WTC11 (cell line): ENCODE results near the gene ZFYVE28. TPM values are rescaled to one million over a fixed set of nuclear protein-coding genes. Genes with fewer than 3 reads are reported as not detected.

ENCODE experiments used
- ATAC-seq: fragments of 200-7000 bp; cut with Tn5 transposase; 2 replicates; pipeline ENCODE4 v1.10.0; 2021; ENCODE audit warnings: mild to moderate bottlenecking, moderate library complexity
- CTCF ChIA-PET: fragments of 300-600 bp; sonication (Branson Sonifier 250); formaldehyde crosslinking; loops from one replicate; lab custom pipeline; 2021; ENCODE audit warnings: antibody characterized with exemption; lab: Charles Lee
- POLR2A ChIA-PET: fragments of 350-600 bp; sonication (Branson Sonifier 250); formaldehyde crosslinking; loops from one replicate; lab custom pipeline; 2021; ENCODE audit warnings: antibody characterized with exemption; lab: Charles Lee
- DNase-seq: peaks from one replicate; pipeline ENCODE4 v3.0.0; 2021; ENCODE audit warnings: low spot score
- H3K27ac Mint-ChIP-seq: 2 replicates; pipeline ENCODE4 v1.8.0; 2021; ENCODE audit warnings: mixed read lengths
- H3K27me3 Mint-ChIP-seq: 2 replicates; pipeline ENCODE4 v1.8.0; 2021; ENCODE audit warnings: low read depth, mild to moderate bottlenecking, moderate library complexity, mixed read lengths
- H3K36me3 Mint-ChIP-seq: 2 replicates; pipeline ENCODE4 v1.8.0; 2021; ENCODE audit warnings: mixed read lengths
- H3K4me1 Mint-ChIP-seq: 2 replicates; pipeline ENCODE4 v1.8.0; 2022; ENCODE audit warnings: mixed read lengths
- H3K4me3 Mint-ChIP-seq: 2 replicates; pipeline ENCODE4 v1.8.0; 2021; ENCODE audit warnings: mild to moderate bottlenecking, moderate library complexity, mixed read lengths
- H3K9me3 Mint-ChIP-seq: 2 replicates; pipeline ENCODE4 v1.8.0; 2021; ENCODE audit warnings: mixed read lengths
- CREM ChIP-seq: sonication (generic); formaldehyde crosslinking; IDR thresholded peaks from 2 replicates; pipeline ENCODE4 v1.8.1; 2022; ENCODE audit warnings: mild to moderate bottlenecking, missing genetic modification reagents, moderate library complexity
- IRF2 ChIP-seq: sonication (generic); formaldehyde crosslinking; IDR thresholded peaks from 2 replicates; pipeline ENCODE4 v1.8.0; 2022; ENCODE audit warnings: low read depth, missing genetic modification reagents, borderline replicate concordance
- KAT7 ChIP-seq: sonication (generic); formaldehyde crosslinking; IDR thresholded peaks from 2 replicates; pipeline ENCODE4 v1.8.1; 2023; ENCODE audit warnings: missing genetic modification reagents, mild to moderate bottlenecking, borderline replicate concordance
- MYBL2 ChIP-seq: sonication (generic); formaldehyde crosslinking; IDR thresholded peaks from 2 replicates; pipeline ENCODE4 v1.8.1; 2023; ENCODE audit warnings: mild to moderate bottlenecking, moderate library complexity, missing genetic modification reagents
- NFYB ChIP-seq: sonication (generic); formaldehyde crosslinking; conservative IDR thresholded peaks from 2 replicates; pipeline ENCODE4 v1.8.0; 2022; ENCODE audit warnings: low read depth, missing genetic modification reagents
- SMAD4 ChIP-seq: sonication (generic); formaldehyde crosslinking; IDR thresholded peaks from 2 replicates; pipeline ENCODE4 v1.8.0; 2022; ENCODE audit warnings: mild to moderate bottlenecking, missing genetic modification reagents
- SP1 ChIP-seq: sonication (generic); formaldehyde crosslinking; conservative IDR thresholded peaks from 2 replicates; pipeline ENCODE4 v1.8.1; 2022; ENCODE audit warnings: missing genetic modification reagents
- TEAD1 ChIP-seq: sonication (generic); formaldehyde crosslinking; IDR thresholded peaks from 2 replicates; pipeline ENCODE4 v1.8.0; 2022; ENCODE audit warnings: mild to moderate bottlenecking, missing genetic modification reagents
- TP53 ChIP-seq: sonication (generic); formaldehyde crosslinking; IDR thresholded peaks from 2 replicates; pipeline ENCODE4 v1.8.1; 2023; ENCODE audit warnings: mild to moderate bottlenecking, missing genetic modification reagents
- ZNF121 ChIP-seq: sonication (generic); formaldehyde crosslinking; IDR thresholded peaks from 2 replicates; pipeline ENCODE4 v1.8.0; 2023; ENCODE audit warnings: missing genetic modification reagents
- ZNF138 ChIP-seq: sonication (generic); formaldehyde crosslinking; conservative IDR thresholded peaks from 2 replicates; pipeline ENCODE4 v1.8.1; 2022; ENCODE audit warnings: mild to moderate bottlenecking, moderate library complexity, missing genetic modification reagents
- ZNF232 ChIP-seq: sonication (generic); formaldehyde crosslinking; IDR thresholded peaks from 2 replicates; pipeline ENCODE4 v1.8.0; 2022; ENCODE audit warnings: mild to moderate bottlenecking, missing genetic modification reagents
- ZNF671 ChIP-seq: fragments of 250-450 bp; sonication (Bioruptor Pico); IDR thresholded peaks from 2 replicates; pipeline ENCODE4 v1.8.0; 2021; ENCODE audit warnings: mild to moderate bottlenecking
- total RNA-seq: library from RNA; stranded (reverse); gene quantifications from 3 replicates; pipeline ENCODE4 v1.2.3, GENCODE V29; 2021
- TF ChIP-seq, protein P1 (sequence below): sonication (generic); formaldehyde crosslinking; IDR thresholded peaks from 2 replicates; pipeline ENCODE4 v1.8.1; 2022; ENCODE audit warnings: low read depth, missing genetic modification reagents, borderline replicate concordance
- TF ChIP-seq, protein P2 (sequence below): sonication (generic); formaldehyde crosslinking; IDR thresholded peaks from 2 replicates; pipeline ENCODE4 v1.8.1; 2023; ENCODE audit warnings: mild to moderate bottlenecking, moderate library complexity, missing genetic modification reagents
- TF ChIP-seq, protein P3 (sequence below): sonication (generic); formaldehyde crosslinking; IDR thresholded peaks from 2 replicates; pipeline ENCODE4 v1.8.0; 2022; ENCODE audit warnings: mild to moderate bottlenecking, missing genetic modification reagents
- TF ChIP-seq, protein P4 (sequence below): sonication (generic); formaldehyde crosslinking; IDR thresholded peaks from 2 replicates; pipeline ENCODE4 v1.8.0; 2022; ENCODE audit warnings: mild to moderate bottlenecking, missing genetic modification reagents
- TF ChIP-seq, protein P5 (sequence below): fragments of 250-450 bp; sonication (Bioruptor Pico); IDR thresholded peaks from 2 replicates; pipeline ENCODE4 v1.9.0; 2021; ENCODE audit warnings: mild to moderate bottlenecking
- TF ChIP-seq, protein P6 (sequence below): fragments of 250-450 bp; sonication (Bioruptor Pico); conservative IDR thresholded peaks from 2 replicates; pipeline ENCODE4 v1.9.0; 2021; ENCODE audit warnings: mild to moderate bottlenecking

The ZFYVE28 gene
- total RNA-seq, 1 experiment from 2014 or later: 7.8 TPM

DNA sequence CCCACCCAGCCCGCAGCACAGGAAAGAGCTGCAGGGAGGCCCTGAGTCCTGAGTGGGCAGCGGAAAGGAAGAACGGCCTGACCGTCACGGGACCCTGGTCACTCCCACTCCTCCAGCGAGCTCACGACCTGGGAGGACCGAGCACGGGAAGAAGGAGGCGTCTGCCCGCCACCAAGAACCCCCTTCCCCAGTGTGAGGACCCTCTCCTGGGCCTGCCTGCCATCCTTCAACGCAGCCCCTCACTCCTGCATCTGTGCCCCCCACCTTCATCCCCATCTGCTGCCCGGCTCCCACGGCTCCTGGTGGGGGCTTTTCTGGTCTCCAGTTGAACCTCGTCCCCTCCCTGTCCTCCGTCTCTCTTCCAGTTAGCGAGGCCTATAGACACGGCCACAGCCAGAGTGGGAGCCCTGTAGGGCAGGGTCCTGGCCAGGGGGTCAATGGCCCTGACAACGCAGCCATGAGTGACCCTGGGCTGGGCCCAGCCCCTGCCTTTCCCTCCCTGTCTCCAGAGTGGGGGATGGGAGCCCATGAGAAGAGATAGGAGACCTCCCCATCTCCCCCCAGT lies 115.2 kb downstream of the ZFYVE28 start:
- ATAC-seq: no peak
- Mint-ChIP-seq H3K4me1 (peaks cover 5% of the 10 kb centered on the region; the same call in 1 of the 2 replicates), H3K4me3 (no peak overlapping the region), H3K36me3 (peaks cover 14% of the 10 kb centered on the region), H3K27me3 (no peaks in the 10 kb centered on the region; the same call in 1 of the 2 replicates), H3K27ac (no peak overlapping the region), H3K9me3 (peaks cover 21% of the 10 kb centered on the region)
- ChIA-PET POLR2A (no interaction called here), CTCF (no interaction called here)
- DNase-seq: no peak
- TF ChIP-seq, protein P1, sequence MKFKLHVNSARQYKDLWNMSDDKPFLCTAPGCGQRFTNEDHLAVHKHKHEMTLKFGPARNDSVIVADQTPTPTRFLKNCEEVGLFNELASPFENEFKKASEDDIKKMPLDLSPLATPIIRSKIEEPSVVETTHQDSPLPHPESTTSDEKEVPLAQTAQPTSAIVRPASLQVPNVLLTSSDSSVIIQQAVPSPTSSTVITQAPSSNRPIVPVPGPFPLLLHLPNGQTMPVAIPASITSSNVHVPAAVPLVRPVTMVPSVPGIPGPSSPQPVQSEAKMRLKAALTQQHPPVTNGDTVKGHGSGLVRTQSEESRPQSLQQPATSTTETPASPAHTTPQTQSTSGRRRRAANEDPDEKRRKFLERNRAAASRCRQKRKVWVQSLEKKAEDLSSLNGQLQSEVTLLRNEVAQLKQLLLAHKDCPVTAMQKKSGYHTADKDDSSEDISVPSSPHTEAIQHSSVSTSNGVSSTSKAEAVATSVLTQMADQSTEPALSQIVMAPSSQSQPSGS (CRISPR knock-in tag): no peak
- TF ChIP-seq, protein P2, sequence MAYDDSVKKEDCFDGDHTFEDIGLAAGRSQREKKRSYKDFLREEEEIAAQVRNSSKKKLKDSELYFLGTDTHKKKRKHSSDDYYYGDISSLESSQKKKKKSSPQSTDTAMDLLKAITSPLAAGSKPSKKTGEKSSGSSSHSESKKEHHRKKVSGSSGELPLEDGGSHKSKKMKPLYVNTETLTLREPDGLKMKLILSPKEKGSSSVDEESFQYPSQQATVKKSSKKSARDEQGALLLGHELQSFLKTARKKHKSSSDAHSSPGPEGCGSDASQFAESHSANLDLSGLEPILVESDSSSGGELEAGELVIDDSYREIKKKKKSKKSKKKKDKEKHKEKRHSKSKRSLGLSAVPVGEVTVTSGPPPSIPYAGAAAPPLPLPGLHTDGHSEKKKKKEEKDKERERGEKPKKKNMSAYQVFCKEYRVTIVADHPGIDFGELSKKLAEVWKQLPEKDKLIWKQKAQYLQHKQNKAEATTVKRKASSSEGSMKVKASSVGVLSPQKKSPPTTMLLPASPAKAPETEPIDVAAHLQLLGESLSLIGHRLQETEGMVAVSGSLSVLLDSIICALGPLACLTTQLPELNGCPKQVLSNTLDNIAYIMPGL: no peak
- TF ChIP-seq ZNF138 (CRISPR knock-in tag) (no peak), TEAD1 (no peak), TP53 (no peak), IRF2 (CRISPR knock-in tag) (no peak), KAT7 (CRISPR knock-in tag) (no peak), ZNF671 (no peak), SP1 (CRISPR knock-in tag) (no peak)
- TF ChIP-seq, protein P3, sequence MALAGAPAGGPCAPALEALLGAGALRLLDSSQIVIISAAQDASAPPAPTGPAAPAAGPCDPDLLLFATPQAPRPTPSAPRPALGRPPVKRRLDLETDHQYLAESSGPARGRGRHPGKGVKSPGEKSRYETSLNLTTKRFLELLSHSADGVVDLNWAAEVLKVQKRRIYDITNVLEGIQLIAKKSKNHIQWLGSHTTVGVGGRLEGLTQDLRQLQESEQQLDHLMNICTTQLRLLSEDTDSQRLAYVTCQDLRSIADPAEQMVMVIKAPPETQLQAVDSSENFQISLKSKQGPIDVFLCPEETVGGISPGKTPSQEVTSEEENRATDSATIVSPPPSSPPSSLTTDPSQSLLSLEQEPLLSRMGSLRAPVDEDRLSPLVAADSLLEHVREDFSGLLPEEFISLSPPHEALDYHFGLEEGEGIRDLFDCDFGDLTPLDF (CRISPR knock-in tag): no peak

DNA sequence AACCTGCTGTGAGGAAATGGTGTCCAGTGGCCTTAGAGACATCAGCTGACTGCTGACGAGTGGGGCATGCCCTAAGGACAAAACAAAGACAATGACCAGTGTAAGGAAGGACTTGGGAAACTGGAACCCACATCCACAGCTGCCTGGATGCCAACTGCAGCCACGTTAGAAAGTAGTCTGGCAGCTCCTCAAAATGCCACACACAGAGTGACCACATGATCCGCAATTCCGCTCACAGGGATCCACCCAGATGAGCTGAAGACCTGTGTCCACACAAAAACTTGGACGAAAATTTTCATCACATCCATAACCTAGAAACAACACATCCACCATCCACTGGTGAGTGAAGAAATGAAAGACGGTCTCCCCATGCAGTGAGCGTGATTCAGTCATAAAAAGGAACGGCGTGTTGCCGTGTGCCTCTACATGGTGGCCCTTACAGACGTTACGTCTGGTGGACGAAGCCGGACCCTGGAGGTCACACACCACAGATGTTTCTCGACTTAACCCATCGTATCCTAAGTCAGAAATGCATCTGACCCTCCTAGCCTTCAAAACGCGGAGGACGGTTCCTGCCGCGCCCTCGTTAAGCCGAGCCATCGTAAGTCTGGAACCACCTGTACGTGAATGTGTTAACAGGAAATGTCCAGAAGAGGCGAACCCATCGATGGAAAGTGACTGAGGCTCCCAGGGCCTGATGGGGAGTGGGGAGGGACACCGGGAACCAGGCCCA lies 115.9 kb downstream of the ZFYVE28 start:
- no peak for ATAC-seq
- no peak overlapping the region for H3K27ac Mint-ChIP-seq
- peaks cover 5% of the 10 kb centered on the region; the same call in 1 of the 2 replicates for H3K4me1 Mint-ChIP-seq
- TF ChIP-seq MYBL2: no peak
- no peak for TF ChIP-seq ZNF121
- no peak for TF ChIP-seq ZNF232 (CRISPR knock-in tag)
- TF ChIP-seq, all 79 proteins: peak for 0
- H3K4me3 Mint-ChIP-seq: no peak overlapping the region
- H3K36me3 Mint-ChIP-seq: peaks cover 9% of the 10 kb centered on the region
- POLR2A ChIA-PET: no interaction called here
- CTCF ChIA-PET: interaction anchor here (1.4 to 1.5 kb wide), 3 partner anchors 81 to 110 kb away, joined by 3 to 4 read pairs (median 3); no protein-coding TSS in a partner anchor
- H3K9me3 Mint-ChIP-seq: peaks cover 15% of the 10 kb centered on the region
- DNase-seq: no peak
- no peaks in the 10 kb centered on the region; the same call in 1 of the 2 replicates for H3K27me3 Mint-ChIP-seq

DNA sequence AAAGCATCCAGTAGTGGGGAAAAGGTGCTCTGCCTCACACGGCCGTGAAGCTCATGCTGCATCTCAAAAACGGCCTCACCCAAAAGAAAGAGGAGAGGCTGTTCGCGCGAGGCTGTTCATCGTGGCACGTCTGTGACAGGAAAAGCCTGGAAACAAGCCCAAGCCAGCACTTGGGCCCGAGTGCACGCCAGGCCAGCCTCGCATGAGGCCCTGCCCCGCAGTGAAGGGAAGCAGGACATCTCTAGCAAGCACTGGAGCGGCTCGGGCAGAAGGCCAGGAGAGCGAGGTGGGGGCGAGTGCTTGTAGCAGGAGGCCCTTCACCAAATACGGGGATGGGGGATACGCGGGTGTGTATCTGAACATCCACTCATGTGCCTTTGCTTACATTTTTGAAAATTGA lies 116.6 kb downstream of the ZFYVE28 start:
- Mint-ChIP-seq H3K27ac (no peak overlapping the region), H3K27me3 (no peaks in the 10 kb centered on the region; the same call in 1 of the 2 replicates), H3K9me3 (peaks cover 10% of the 10 kb centered on the region), H3K4me1 (peaks cover 5% of the 10 kb centered on the region; the same call in 1 of the 2 replicates), H3K4me3 (no peak overlapping the region), H3K36me3 (peaks cover 8% of the 10 kb centered on the region)
- ChIA-PET CTCF (interaction anchor here (1.4 to 1.5 kb wide), 3 partner anchors 80 to 111 kb away, joined by 3 to 4 read pairs (median 3); no protein-coding TSS in a partner anchor), POLR2A (no interaction called here)
- ATAC-seq: no peak
- no peak for DNase-seq
- TF ChIP-seq CREM (CRISPR knock-in tag) (no peak), KAT7 (CRISPR knock-in tag) (no peak), SMAD4 (no peak), NFYB (CRISPR knock-in tag) (no peak)
- TF ChIP-seq, protein P4, sequence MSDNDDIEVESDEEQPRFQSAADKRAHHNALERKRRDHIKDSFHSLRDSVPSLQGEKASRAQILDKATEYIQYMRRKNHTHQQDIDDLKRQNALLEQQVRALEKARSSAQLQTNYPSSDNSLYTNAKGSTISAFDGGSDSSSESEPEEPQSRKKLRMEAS (CRISPR knock-in tag): no peak
- TF ChIP-seq, protein P2: no peak
- TF ChIP-seq, protein P5, sequence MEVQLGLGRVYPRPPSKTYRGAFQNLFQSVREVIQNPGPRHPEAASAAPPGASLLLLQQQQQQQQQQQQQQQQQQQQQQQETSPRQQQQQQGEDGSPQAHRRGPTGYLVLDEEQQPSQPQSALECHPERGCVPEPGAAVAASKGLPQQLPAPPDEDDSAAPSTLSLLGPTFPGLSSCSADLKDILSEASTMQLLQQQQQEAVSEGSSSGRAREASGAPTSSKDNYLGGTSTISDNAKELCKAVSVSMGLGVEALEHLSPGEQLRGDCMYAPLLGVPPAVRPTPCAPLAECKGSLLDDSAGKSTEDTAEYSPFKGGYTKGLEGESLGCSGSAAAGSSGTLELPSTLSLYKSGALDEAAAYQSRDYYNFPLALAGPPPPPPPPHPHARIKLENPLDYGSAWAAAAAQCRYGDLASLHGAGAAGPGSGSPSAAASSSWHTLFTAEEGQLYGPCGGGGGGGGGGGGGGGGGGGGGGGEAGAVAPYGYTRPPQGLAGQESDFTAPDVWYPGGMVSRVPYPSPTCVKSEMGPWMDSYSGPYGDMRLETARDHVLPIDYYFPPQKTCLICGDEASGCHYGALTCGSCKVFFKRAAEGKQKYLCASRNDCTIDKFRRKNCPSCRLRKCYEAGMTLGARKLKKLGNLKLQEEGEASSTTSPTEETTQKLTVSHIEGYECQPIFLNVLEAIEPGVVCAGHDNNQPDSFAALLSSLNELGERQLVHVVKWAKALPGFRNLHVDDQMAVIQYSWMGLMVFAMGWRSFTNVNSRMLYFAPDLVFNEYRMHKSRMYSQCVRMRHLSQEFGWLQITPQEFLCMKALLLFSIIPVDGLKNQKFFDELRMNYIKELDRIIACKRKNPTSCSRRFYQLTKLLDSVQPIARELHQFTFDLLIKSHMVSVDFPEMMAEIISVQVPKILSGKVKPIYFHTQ (CRISPR knock-in tag): no peak
- TF ChIP-seq, protein P6, sequence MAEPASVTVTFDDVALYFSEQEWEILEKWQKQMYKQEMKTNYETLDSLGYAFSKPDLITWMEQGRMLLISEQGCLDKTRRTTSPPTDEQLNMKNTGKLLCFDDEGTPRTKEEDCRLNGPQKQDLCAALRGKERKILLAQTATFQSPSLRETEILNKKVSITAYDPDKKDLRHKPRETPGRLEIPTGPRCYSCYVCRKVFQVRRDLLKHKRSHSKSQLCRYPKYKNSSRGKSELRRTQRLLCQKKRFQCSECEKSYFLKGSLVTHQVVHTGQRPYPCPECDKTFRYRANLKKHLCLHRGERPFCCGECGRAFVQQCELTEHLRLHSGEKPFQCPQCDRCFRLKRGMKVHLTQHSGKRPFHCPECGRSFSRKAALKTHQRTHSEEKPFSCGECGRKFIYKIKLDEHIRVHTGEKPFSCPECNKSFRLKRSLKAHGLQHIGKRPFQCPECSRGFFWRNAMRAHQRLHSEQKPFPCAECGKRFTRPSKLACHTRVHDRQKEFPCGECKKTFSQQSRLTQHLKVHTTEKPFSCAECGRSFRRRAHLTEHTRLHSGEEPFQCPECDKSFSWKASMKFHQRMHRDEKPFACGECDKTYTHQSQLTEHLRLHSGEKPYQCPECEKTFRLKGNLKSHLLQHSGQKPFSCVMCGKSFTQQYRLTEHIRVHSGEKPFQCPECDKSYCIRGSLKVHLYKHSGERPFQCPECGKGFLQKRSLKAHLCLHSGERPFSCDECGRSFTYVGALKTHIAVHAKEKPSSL (CRISPR knock-in tag): no peak
